KOPT-K1 (cell line): ENCODE results near the gene RPL27.

ENCODE experiments used
- H3K27ac ChIP-seq: fragments of 200-600 bp; sonication (generic); 2 replicates; pipeline ENCODE4 v1.5.1; 2016; ENCODE audit warnings: antibody characterized with exemption, mild to moderate bottlenecking, low read depth, low read length; ENCODE audit not compliant: poor library complexity, severe bottlenecking
- H3K36me3 ChIP-seq: fragments of 200-600 bp; sonication (generic); 2 replicates; pipeline ENCODE4 v1.5.1; 2017; ENCODE audit warnings: antibody characterized with exemption, mild to moderate bottlenecking, low read length, moderate library complexity; ENCODE audit not compliant: insufficient read depth
- H3K9me3 ChIP-seq: fragments of 200-600 bp; sonication (generic); 2 replicates; pipeline ENCODE4 v1.5.1; 2017; ENCODE audit warnings: antibody characterized with exemption, low read length, mild to moderate bottlenecking; ENCODE audit not compliant: insufficient read depth, poor library complexity, severe bottlenecking

Gene RPL27

DNA sequence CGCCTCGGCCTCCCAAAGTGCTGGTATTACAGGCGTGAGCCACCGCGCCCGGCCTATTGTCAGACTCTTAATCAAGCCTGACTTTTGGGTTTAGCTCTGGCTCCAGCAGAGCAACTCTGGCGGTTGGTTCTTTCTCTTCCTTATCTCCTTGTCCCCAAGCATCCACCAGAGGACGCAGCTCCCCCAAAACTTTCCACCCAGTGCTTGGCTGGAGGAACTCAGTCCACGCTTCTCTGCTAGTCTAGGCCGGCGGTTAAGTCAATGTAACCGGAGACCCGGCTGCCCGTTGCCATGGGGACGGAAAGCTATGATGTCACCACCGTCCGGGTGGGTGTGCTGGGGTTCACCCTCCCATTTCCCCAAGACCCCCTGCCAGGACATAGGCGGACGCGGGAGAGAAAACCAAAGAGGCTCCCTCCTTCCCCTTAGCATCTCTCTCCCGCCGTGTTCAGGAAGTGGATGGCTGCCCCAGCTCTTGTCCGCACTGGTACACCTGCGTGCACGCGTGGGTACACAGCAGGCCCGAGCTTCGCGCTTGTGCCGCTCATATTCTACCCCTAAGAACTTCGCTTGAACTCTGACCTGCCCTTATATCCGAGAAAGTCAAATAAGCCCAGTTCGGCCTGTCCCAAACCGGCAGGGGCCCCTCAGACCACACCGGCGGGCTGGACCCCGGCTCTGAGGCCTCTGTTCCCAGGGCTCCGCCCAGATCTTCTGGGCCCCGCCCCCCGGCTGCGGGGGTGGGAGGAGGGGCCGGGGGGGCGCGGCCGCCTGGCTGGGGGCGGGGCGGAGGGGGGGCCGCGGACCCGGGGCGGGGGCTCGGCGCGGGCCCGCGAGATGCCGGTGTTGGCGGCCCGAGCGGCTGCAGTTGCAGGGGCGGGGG lies 26.4 kb downstream of the RPL27 start, which contains the start of gene RND2:
Gene RND2 (plus strand): TSS at position 825 of the 883 bp plus-strand sequence. CDS start 117 bp downstream, outside the sequence.
- no peaks in the 10 kb centered on the region for H3K36me3 ChIP-seq
- H3K9me3 ChIP-seq: no peaks in the 10 kb centered on the region
- H3K27ac ChIP-seq: peak within 1 kb of the TSS; percentile 39

DNA sequence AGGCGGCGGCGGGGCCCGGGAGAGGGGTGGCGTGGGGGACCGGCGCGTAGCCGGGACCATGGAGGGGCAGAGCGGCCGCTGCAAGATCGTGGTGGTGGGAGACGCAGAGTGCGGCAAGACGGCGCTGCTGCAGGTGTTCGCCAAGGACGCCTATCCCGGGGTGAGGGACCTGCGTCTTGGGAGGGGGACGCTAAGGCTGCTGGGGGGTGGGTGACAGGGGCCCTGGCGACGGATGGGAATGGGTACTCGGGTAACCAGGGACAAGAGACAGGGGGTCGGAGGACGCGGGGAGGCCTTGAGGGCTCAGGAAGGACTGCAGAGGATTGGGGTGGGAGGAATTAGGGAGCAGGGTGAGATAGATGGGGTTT lies 27.1 kb downstream of the RPL27 start:
- Histone ChIP-seq H3K27ac (no peak overlapping the region), H3K36me3 (no peaks in the 10 kb centered on the region), H3K9me3 (no peaks in the 10 kb centered on the region)

GRCh38 chr17:43025766-43026537 lies 27.7 kb downstream of the RPL27 start:
- Histone ChIP-seq H3K36me3 (no peaks in the 10 kb centered on the region), H3K27ac (no peak overlapping the region), H3K9me3 (no peaks in the 10 kb centered on the region)

GRCh38 chr17:43026595-43026994 lies 28.4 kb downstream of the RPL27 start:
- Histone ChIP-seq H3K36me3 (no peaks in the 10 kb centered on the region), H3K27ac (no peak overlapping the region)

DNA sequence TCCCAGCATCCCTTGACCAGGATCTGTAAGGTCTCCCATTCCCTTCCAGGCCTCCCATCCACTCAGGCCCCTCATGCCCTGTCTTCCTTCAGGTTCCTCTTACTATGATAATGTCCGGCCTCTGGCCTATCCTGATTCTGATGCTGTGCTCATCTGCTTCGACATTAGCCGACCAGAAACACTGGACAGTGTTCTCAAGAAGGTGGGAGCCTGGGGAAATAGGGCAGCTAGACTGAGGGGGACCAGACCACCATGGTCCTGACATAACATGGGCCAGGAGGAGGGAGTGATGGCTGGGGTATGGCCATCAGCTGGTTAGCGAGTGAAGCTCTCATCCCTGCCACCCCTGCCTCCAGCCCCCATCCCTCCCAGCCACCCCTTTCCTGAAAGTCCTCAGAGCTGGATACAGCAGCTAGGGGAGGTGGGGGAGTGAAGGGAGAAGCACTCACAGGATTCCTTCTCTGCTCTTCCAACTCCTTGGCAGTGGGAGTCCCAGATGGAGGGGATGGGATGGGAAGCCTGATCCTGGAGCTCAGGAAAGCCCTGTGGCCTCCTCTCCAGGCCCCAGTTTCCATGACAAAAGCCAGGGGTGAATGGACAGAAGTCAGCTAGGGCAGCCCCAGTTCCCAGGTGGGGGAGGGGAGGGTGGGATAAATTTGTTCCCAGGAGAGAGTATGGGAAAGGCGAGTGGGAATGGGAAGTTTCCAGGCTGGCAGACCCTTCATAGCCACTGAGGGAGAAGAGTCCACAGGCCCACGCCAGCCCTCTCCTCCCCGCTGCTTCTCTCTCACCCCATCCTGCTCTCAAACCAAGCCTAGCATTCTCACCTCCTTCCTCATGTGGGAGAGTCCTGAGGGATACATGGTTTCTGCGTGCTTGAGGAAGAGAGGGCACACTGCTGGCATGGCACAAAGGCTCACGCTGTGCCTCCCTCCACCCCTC lies 29.1 kb downstream of the RPL27 start:
- H3K27ac ChIP-seq: no peak overlapping the region
- H3K9me3 ChIP-seq: no peaks in the 10 kb centered on the region
- H3K36me3 ChIP-seq: no peaks in the 10 kb centered on the region

More at GRCh38 chr17:43026595-43026994, 28.4 kb downstream of the RPL27 start:
- H3K9me3 ChIP-seq: no peaks in the 10 kb centered on the region

- H3K36me3 ChIP-seq: no peaks in the 10 kb centered on the region
- no peak overlapping the region for H3K27ac ChIP-seq
- H3K9me3 ChIP-seq: no peaks in the 10 kb centered on the region
Measured at GRCh38 chr17:43028221-43028861, 30.1 kb downstream of the RPL27 start.

DNA sequence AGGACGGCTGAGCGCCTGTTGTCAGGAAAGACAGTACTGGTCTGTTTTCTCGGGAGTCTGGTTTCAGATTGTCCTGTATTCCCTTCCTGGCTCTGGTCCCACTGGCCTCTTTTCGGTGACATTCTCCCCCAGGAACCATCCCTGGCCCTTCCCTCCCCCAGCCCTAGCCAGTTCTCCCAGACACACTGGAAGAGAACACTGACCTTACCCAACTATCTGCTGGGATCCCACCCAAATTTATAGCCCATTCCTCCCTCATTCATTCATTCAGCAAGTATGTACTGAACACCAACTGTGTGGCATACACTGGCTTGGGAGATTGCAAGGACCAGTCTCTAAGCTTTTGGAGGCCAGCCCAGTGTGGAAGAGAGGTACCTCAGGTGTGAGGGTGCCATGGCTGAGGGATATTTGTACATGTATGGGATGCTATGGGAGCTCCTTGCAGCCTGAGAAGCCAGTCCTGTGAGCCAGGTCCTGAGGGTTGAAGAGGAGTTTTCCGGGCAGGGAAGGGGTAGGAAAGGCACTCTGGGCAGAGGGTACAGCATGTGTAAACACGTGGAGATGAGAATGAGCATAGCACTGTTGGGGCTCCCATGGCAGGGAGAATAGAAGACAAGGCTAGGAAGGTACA lies 32.0 kb downstream of the RPL27 start:
- Histone ChIP-seq H3K9me3 (no peaks in the 10 kb centered on the region), H3K27ac (no peak overlapping the region), H3K36me3 (no peaks in the 10 kb centered on the region)

- Histone ChIP-seq H3K27ac (no peak overlapping the region), H3K9me3 (no peaks in the 10 kb centered on the region), H3K36me3 (no peaks in the 10 kb centered on the region)
Measured at GRCh38 chr17:43031666-43032065, 33.4 kb downstream of the RPL27 start.

- H3K36me3 ChIP-seq: peaks cover 5% of the 10 kb centered on the region; the same call in 1 of the 2 replicates
- H3K9me3 ChIP-seq: no peaks in the 10 kb centered on the region
- no peak overlapping the region for H3K27ac ChIP-seq
Measured at GRCh38 chr17:43033948-43034881, 36.0 kb downstream of the RPL27 start.

- H3K27ac ChIP-seq: no peak overlapping the region
- H3K36me3 ChIP-seq: peaks cover 5% of the 10 kb centered on the region; the same call in 1 of the 2 replicates
- no peaks in the 10 kb centered on the region for H3K9me3 ChIP-seq
Measured at GRCh38 chr17:43034894-43035293, 36.7 kb downstream of the RPL27 start.

DNA sequence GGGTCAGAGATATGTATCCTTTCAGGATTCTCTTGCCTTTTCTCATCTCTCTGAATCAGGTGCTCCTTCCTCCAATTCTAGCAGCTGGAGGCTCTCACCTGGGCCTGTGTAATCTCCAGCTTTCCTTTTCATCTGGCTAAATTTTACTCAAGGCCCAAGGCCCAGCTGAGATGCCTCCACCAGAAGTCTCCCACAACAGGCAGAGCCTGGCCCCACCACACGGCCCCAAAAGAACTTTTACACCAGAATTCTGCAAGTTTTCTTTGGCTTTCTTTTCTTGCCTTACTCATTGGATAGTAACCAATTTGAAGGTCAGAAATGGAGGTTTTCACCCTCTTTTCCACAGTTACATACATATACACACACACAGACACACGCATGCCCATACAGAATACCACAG lies 41.4 kb downstream of the RPL27 start:
- H3K27ac ChIP-seq: no peak overlapping the region
- H3K36me3 ChIP-seq: peaks cover 38% of the 10 kb centered on the region
- no peaks in the 10 kb centered on the region for H3K9me3 ChIP-seq

- Histone ChIP-seq H3K9me3 (no peaks in the 10 kb centered on the region), H3K36me3 (peaks cover 48% of the 10 kb centered on the region), H3K27ac (no peak overlapping the region)
Measured at GRCh38 chr17:43040655-43041054, 42.4 kb downstream of the RPL27 start.

- H3K36me3 ChIP-seq: peaks cover 63% of the 10 kb centered on the region
- no peaks in the 10 kb centered on the region for H3K9me3 ChIP-seq
- no peak overlapping the region for H3K27ac ChIP-seq
Measured at GRCh38 chr17:43042025-43042628, 43.9 kb downstream of the RPL27 start.
